Measurements from ENCODE around the gene DEGS2.

Gene DEGS2

DNA sequence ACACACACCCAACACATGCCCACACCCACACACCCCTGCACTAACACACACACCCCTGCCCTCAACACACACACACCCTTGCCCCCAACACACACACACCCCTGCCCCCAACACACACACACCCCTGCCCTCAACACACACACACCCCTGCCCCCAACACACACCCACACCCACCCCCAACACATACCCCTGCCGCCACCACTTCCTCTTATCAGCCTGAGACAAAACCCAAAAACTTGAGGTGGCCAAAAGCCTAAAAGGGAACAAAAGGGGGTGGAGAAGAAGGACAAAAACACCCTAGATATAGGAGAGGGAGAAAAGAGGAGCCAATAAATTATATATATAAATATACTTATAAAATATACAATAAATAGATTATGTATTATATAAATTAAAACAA lies 9.1 kb upstream of the DEGS2 start:
- peak overlapping the region; percentile 50 for H3K4me3 ChIP-seq (ENCODE audit: low read depth, low read length)
- no CpG with 5 or more reads among the region's 1 CpG for WGBS (ENCODE audit: extremely low coverage, insufficient coverage, insufficient read length)

DNA sequence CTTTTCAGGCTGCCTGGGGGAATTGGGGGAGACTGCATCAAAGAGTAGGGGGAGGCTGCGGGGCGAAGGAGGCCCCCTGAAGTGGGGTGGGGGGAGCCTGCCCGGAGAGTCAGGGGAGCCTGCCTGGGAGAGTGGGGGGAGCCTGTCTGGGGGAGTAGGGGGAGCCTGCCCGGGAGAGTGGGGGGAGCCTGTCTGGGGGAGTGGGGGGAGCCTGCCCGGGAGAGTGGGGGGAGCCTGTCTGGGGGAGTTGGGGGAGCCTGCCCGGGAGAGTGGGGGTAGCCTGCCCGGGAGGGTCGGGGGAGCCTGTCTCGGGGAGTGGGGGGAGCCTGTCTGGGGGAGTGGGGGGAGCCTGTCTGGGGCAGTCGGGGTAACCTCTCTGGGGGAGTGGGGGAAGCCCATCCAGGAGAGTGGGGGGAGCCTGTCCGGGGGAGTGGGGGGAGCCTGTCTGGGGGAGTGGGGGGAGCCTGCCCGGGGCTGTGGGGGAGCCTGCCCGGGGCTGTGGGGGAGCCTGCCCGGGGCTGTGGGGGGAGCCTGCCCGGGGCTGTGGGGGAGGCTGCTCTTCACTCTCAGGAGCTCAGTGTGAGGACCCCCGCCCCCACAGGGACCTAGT lies 6.5 kb upstream of the DEGS2 start:
- Histone ChIP-seq H4K12ac (ENCODE audit: low read depth, low read length) (no peak overlapping the region), H3K9me3 (ENCODE audit: insufficient read depth, low read depth, low read length) (peaks cover 9% of the 10 kb centered on the region), H3K4me1 (ENCODE audit: control insufficient read depth in 1 of 2, insufficient read depth in 2 of 2, low read length in 2 of 2) (no peaks in the 10 kb centered on the region), H2BK12ac (ENCODE audit: low read length) (no peak overlapping the region), H4K8ac (ENCODE audit: low read depth, low read length) (no peak overlapping the region), H3K14ac (ENCODE audit: low read length) (no peak overlapping the region), H2AFZ (ENCODE audit: insufficient read depth, low read length, poor library complexity) (no peak overlapping the region), H3K4ac (ENCODE audit: low read depth, low read length) (no peak overlapping the region), H2BK5ac (ENCODE audit: low read depth, low read length, poor library complexity) (no peak overlapping the region), H3K79me2 (ENCODE audit: control insufficient read depth, insufficient read depth, low read length, poor library complexity) (no peaks in the 10 kb centered on the region), H3K23ac (ENCODE audit: low read length) (no peak overlapping the region), H2BK120ac (ENCODE audit: insufficient read depth, low read length, poor library complexity) (no peak overlapping the region), H2AK5ac (ENCODE audit: low read length) (no peak overlapping the region), H3K27me3 (ENCODE audit: insufficient read depth, low read length) (peaks cover 7% of the 10 kb centered on the region), H3K9ac (ENCODE audit: low read length) (no peak overlapping the region), H3K79me1 (ENCODE audit: low read length) (no peaks in the 10 kb centered on the region), H3K4me2 (ENCODE audit: low read length) (peak overlapping the region; percentile 39), H4K91ac (ENCODE audit: low read depth, low read length) (no peak overlapping the region), H3K18ac (ENCODE audit: low read length) (no peak overlapping the region), H3K4me3 (ENCODE audit: low read depth, low read length) (no peak overlapping the region), H3K36me3 (ENCODE audit: control insufficient read depth in 1 of 2, insufficient read depth in 2 of 2, low read length in 2 of 2) (no peaks in the 10 kb centered on the region), H3K27ac (ENCODE audit: low read depth, low read length) (no peak overlapping the region)
- no peak for DNase-seq
- WGBS (ENCODE audit: extremely low coverage, insufficient coverage, insufficient read length), result no CpG with 5 or more reads among the region's 16 CpGs

More for the DNA sequence above, 9.1 kb upstream of the DEGS2 start:
- Histone ChIP-seq H2BK120ac (ENCODE audit: insufficient read depth, low read length, poor library complexity) (no peak overlapping the region), H3K4ac (ENCODE audit: low read depth, low read length) (no peak overlapping the region), H2AFZ (ENCODE audit: insufficient read depth, low read length, poor library complexity) (no peak overlapping the region), H4K91ac (ENCODE audit: low read depth, low read length) (no peak overlapping the region), H3K27me3 (ENCODE audit: insufficient read depth, low read length) (peaks cover 2% of the 10 kb centered on the region), H2BK5ac (ENCODE audit: low read depth, low read length, poor library complexity) (no peak overlapping the region), H4K12ac (ENCODE audit: low read depth, low read length) (no peak overlapping the region), H3K36me3 (ENCODE audit: control insufficient read depth in 1 of 2, insufficient read depth in 2 of 2, low read length in 2 of 2) (no peaks in the 10 kb centered on the region), H3K18ac (ENCODE audit: low read length) (no peak overlapping the region), H3K79me2 (ENCODE audit: control insufficient read depth, insufficient read depth, low read length, poor library complexity) (no peaks in the 10 kb centered on the region), H3K23ac (ENCODE audit: low read length) (no peak overlapping the region), H3K9ac (ENCODE audit: low read length) (no peak overlapping the region), H2BK12ac (ENCODE audit: low read length) (no peak overlapping the region), H2AK5ac (ENCODE audit: low read length) (no peak overlapping the region), H3K79me1 (ENCODE audit: low read length) (no peaks in the 10 kb centered on the region), H3K14ac (ENCODE audit: low read length) (no peak overlapping the region), H3K4me2 (ENCODE audit: low read length) (no peak overlapping the region), H3K9me3 (ENCODE audit: insufficient read depth, low read depth, low read length) (peaks cover 9% of the 10 kb centered on the region), H4K8ac (ENCODE audit: low read depth, low read length) (no peak overlapping the region), H3K27ac (ENCODE audit: low read depth, low read length) (no peak overlapping the region), H3K4me1 (ENCODE audit: control insufficient read depth in 1 of 2, insufficient read depth in 2 of 2, low read length in 2 of 2) (no peaks in the 10 kb centered on the region)
- no peak for DNase-seq

DNA sequence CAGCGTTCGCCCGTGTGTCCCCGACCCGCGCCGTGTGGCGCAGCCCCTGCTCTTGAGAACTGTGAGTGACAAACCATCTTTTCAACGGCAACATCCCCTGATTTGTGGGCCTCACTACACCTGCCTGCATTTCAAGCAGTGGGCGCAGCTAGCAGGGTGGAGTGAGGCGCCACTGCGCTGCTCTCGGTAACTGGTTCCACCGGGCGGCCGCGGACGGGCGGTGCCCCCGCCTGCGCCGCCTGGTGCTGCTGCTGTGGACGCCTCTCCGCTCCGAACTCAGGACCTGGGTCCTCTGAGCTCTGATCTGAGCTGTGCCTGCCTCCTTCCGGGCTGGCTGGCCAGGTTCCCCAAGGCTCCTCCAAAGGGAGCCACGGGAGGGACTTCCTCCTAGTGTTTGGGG lies 5.9 kb upstream of the DEGS2 start:
- peaks cover 11% of the 10 kb centered on the region for H3K9me3 ChIP-seq (ENCODE audit: insufficient read depth, low read depth, low read length)
- H3K79me2 ChIP-seq (ENCODE audit: control insufficient read depth, insufficient read depth, low read length, poor library complexity), result no peaks in the 10 kb centered on the region
- H3K27me3 ChIP-seq (ENCODE audit: insufficient read depth, low read length), result peaks cover 11% of the 10 kb centered on the region
- DNase-seq, result no peak
- no peak overlapping the region for H4K12ac ChIP-seq (ENCODE audit: low read depth, low read length)
- H2AK5ac ChIP-seq (ENCODE audit: low read length), result no peak overlapping the region
- WGBS (ENCODE audit: extremely low coverage, insufficient coverage, insufficient read length), result no CpG with 5 or more reads among the region's 27 CpGs
- H2BK120ac ChIP-seq (ENCODE audit: insufficient read depth, low read length, poor library complexity), result no peak overlapping the region
- H4K91ac ChIP-seq (ENCODE audit: low read depth, low read length), result no peak overlapping the region
- no peaks in the 10 kb centered on the region for H3K36me3 ChIP-seq (ENCODE audit: control insufficient read depth in 1 of 2, insufficient read depth in 2 of 2, low read length in 2 of 2)
- no peak overlapping the region for H4K8ac ChIP-seq (ENCODE audit: low read depth, low read length)
- H2AFZ ChIP-seq (ENCODE audit: insufficient read depth, low read length, poor library complexity), result no peak overlapping the region
- H3K4me2 ChIP-seq (ENCODE audit: low read length), result peak overlapping the region; percentile 39
- H3K27ac ChIP-seq (ENCODE audit: low read depth, low read length), result no peak overlapping the region
- no peak overlapping the region for H3K18ac ChIP-seq (ENCODE audit: low read length)
- H3K23ac ChIP-seq (ENCODE audit: low read length), result no peak overlapping the region
- no peak overlapping the region for H3K9ac ChIP-seq (ENCODE audit: low read length)
- no peak overlapping the region for H3K4ac ChIP-seq (ENCODE audit: low read depth, low read length)
- H2BK5ac ChIP-seq (ENCODE audit: low read depth, low read length, poor library complexity), result no peak overlapping the region
- no peak overlapping the region for H2BK12ac ChIP-seq (ENCODE audit: low read length)
- H3K4me1 ChIP-seq (ENCODE audit: control insufficient read depth in 1 of 2, insufficient read depth in 2 of 2, low read length in 2 of 2), result no peaks in the 10 kb centered on the region
- H3K4me3 ChIP-seq (ENCODE audit: low read depth, low read length), result no peak overlapping the region
- H3K14ac ChIP-seq (ENCODE audit: low read length), result no peak overlapping the region
- no peaks in the 10 kb centered on the region for H3K79me1 ChIP-seq (ENCODE audit: low read length)

DNA sequence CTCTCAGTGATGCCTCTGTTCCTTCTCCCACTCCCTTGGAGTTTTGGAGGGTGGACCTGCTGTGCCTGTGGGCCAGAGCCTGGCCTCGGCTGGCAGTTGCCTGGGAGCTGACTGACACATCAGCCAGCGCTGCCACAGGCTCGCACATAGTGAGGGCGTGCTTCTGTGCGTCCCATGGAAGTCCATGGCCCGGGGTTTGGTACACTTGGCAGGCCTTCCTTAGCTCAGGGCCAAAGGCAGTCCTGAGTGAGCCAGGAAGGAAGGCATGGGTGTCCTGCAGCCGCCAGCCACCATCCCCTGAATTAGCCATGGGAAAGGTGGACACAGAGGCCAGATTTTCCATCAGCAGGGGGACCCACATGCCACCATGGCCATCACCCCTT lies 1.1 kb upstream of the DEGS2 start:
- WGBS (ENCODE audit: extremely low coverage, insufficient coverage, insufficient read length), result no CpG with 5 or more reads among the region's 7 CpGs
- Histone ChIP-seq H4K8ac (ENCODE audit: low read depth, low read length) (no peak overlapping the region), H3K4ac (ENCODE audit: low read depth, low read length) (no peak overlapping the region), H3K23ac (ENCODE audit: low read length) (no peak overlapping the region), H2BK12ac (ENCODE audit: low read length) (no peak overlapping the region), H3K18ac (ENCODE audit: low read length) (no peak overlapping the region), H3K9ac (ENCODE audit: low read length) (no peak overlapping the region), H2AFZ (ENCODE audit: insufficient read depth, low read length, poor library complexity) (no peak overlapping the region), H4K12ac (ENCODE audit: low read depth, low read length) (no peak overlapping the region), H2BK5ac (ENCODE audit: low read depth, low read length, poor library complexity) (no peak overlapping the region), H3K27me3 (ENCODE audit: insufficient read depth, low read length) (peaks cover 30% of the 10 kb centered on the region), H3K27ac (ENCODE audit: low read depth, low read length) (no peak overlapping the region), H3K36me3 (ENCODE audit: control insufficient read depth in 1 of 2, insufficient read depth in 2 of 2, low read length in 2 of 2) (no peaks in the 10 kb centered on the region), H3K4me3 (ENCODE audit: low read depth, low read length) (no peak overlapping the region), H2BK120ac (ENCODE audit: insufficient read depth, low read length, poor library complexity) (no peak overlapping the region), H3K14ac (ENCODE audit: low read length) (no peak overlapping the region), H3K4me1 (ENCODE audit: control insufficient read depth in 1 of 2, insufficient read depth in 2 of 2, low read length in 2 of 2) (peaks cover 3 to 7% of the 10 kb centered on the region in 2 experiments), H4K91ac (ENCODE audit: low read depth, low read length) (no peak overlapping the region), H2AK5ac (ENCODE audit: low read length) (no peak overlapping the region), H3K79me1 (ENCODE audit: low read length) (no peaks in the 10 kb centered on the region), H3K4me2 (ENCODE audit: low read length) (no peak overlapping the region), H3K79me2 (ENCODE audit: control insufficient read depth, insufficient read depth, low read length, poor library complexity) (no peaks in the 10 kb centered on the region), H3K9me3 (ENCODE audit: insufficient read depth, low read depth, low read length) (peaks cover 16% of the 10 kb centered on the region)
- DNase-seq, result peak; percentile 23 to 40

Data from trophoblast cell (in vitro differentiated cells and primary cell).